ENCODE results near the gene MAGEA8.
"Not testable (repeated sequence)": the region's sequence is repeated elsewhere in the genome, so short reads cannot be mapped to it uniquely, and the experiment has no call there.

The MAGEA8 gene

GRCh38 chrX:149903889-149904748 is 23.1 kb downstream of the MAGEA8 start:
- DNase-seq (ENCODE audit: low read depth): no peak

- no peak for DNase-seq (ENCODE audit: low read depth)
Measured at GRCh38 chrX:149908308-149908707, 27.3 kb downstream of the MAGEA8 start.

GRCh38 chrX:149908727-149909126 is 27.7 kb downstream of the MAGEA8 start:
- no peak for DNase-seq (ENCODE audit: low read depth)

- DNase-seq (ENCODE audit: low read depth): no peak
Measured at GRCh38 chrX:149909324-149910177, 28.6 kb downstream of the MAGEA8 start.

- DNase-seq (ENCODE audit: low read depth): no peak
Measured at GRCh38 chrX:149910178-149910695, 29.3 kb downstream of the MAGEA8 start.

- DNase-seq (ENCODE audit: low read depth): no peak
Measured at GRCh38 chrX:149916745-149917392, 35.9 kb downstream of the MAGEA8 start.

GRCh38 chrX:149923836-149924235 is 42.9 kb downstream of the MAGEA8 start:
- DNase-seq (ENCODE audit: low read depth): not testable (repeated sequence)

GRCh38 chrX:149924434-149924833 is 43.5 kb downstream of the MAGEA8 start:
- not testable (repeated sequence) for DNase-seq (ENCODE audit: low read depth)

GRCh38 chrX:149927245-149927963 is 46.4 kb downstream of the MAGEA8 start:
- DNase-seq (ENCODE audit: low read depth): not testable (repeated sequence)

- not testable (repeated sequence) for DNase-seq (ENCODE audit: low read depth)
Measured at GRCh38 chrX:149927964-149928258, 46.9 kb downstream of the MAGEA8 start.

- DNase-seq (ENCODE audit: low read depth): not testable (repeated sequence)
Measured at GRCh38 chrX:149928635-149929034, 47.7 kb downstream of the MAGEA8 start.

GRCh38 chrX:149929400-149929799 is 48.4 kb downstream of the MAGEA8 start, which contains the start of gene HSFX4:
TSS of gene HSFX4 (plus strand) at chrX:149929573. CDS start at chrX:149929645, 72 bp downstream.
- DNase-seq (ENCODE audit: low read depth): not testable (repeated sequence)

- DNase-seq (ENCODE audit: low read depth): not testable (repeated sequence)
Measured at GRCh38 chrX:149931355-149931754, 50.4 kb downstream of the MAGEA8 start.

GRCh38 chrX:149932150-149932549 is 51.2 kb downstream of the MAGEA8 start:
- not testable (repeated sequence) for DNase-seq (ENCODE audit: low read depth)

- DNase-seq (ENCODE audit: low read depth): not testable (repeated sequence)
Measured at GRCh38 chrX:149932970-149933369, 52.0 kb downstream of the MAGEA8 start.

GRCh38 chrX:149933547-149933946 is 52.6 kb downstream of the MAGEA8 start:
- DNase-seq (ENCODE audit: low read depth): not testable (repeated sequence)
